Measurements from ENCODE around the gene C6orf15.

Gene C6orf15

GRCh38 chr6:31110825-31111582, 1.4 kb downstream of the C6orf15 start:
- in situ Hi-C loops (cut with MboI; ENCODE audit: low sequenced_read_pairs), result no loop called here

- in situ Hi-C loops (cut with MboI; ENCODE audit: low sequenced_read_pairs), result no loop called here
Measured at GRCh38 chr6:31107052-31107451, 5.3 kb downstream of the C6orf15 start.

GRCh38 chr6:31103136-31103535, 9.2 kb downstream of the C6orf15 start:
- in situ Hi-C loops (cut with MboI; ENCODE audit: low sequenced_read_pairs), result no loop called here

- in situ Hi-C loops (cut with MboI; ENCODE audit: low sequenced_read_pairs), result loop anchor here (25.0 kb wide), 1 partner anchor 261 kb away; no protein-coding TSS in a partner anchor
Measured at GRCh38 chr6:31098449-31098938, 13.9 kb downstream of the C6orf15 start.

GRCh38 chr6:31096656-31097055, 15.7 kb downstream of the C6orf15 start:
- in situ Hi-C loops (cut with MboI; ENCODE audit: low sequenced_read_pairs), result loop anchor here (25.0 kb wide), 1 partner anchor 259 kb away; no protein-coding TSS in a partner anchor

- in situ Hi-C loops (cut with MboI; ENCODE audit: low sequenced_read_pairs), result loop anchor here (25.0 kb wide), 1 partner anchor 259 kb away; no protein-coding TSS in a partner anchor
Measured at GRCh38 chr6:31096215-31096614, 16.2 kb downstream of the C6orf15 start.

GRCh38 chr6:31094389-31094881, 17.9 kb downstream of the C6orf15 start:
- in situ Hi-C loops (cut with MboI; ENCODE audit: low sequenced_read_pairs), result loop anchor here (25.0 kb wide), 1 partner anchor 257 kb away; no protein-coding TSS in a partner anchor

- in situ Hi-C loops (cut with MboI; ENCODE audit: low sequenced_read_pairs), result loop anchor here (25.0 kb wide), 1 partner anchor 256 kb away; no protein-coding TSS in a partner anchor
Measured at GRCh38 chr6:31092769-31093505, 19.4 kb downstream of the C6orf15 start.

GRCh38 chr6:31092238-31092637, 20.1 kb downstream of the C6orf15 start:
- in situ Hi-C loops (cut with MboI; ENCODE audit: low sequenced_read_pairs), result loop anchor here (25.0 kb wide), 1 partner anchor 255 kb away; no protein-coding TSS in a partner anchor

- in situ Hi-C loops (cut with MboI; ENCODE audit: low sequenced_read_pairs), result loop anchor here (25.0 kb wide), 1 partner anchor 254 kb away; no protein-coding TSS in a partner anchor
Measured at GRCh38 chr6:31091680-31092079, 20.7 kb downstream of the C6orf15 start.

- in situ Hi-C loops (cut with MboI; ENCODE audit: low sequenced_read_pairs), result loop anchor here (25.0 kb wide), 1 partner anchor 254 kb away; no protein-coding TSS in a partner anchor
Measured at GRCh38 chr6:31090973-31091364, 21.4 kb downstream of the C6orf15 start.

GRCh38 chr6:31090275-31090972, 22.0 kb downstream of the C6orf15 start:
- in situ Hi-C loops (cut with MboI; ENCODE audit: low sequenced_read_pairs), result loop anchor here (25.0 kb wide), 1 partner anchor 253 kb away; no protein-coding TSS in a partner anchor

- in situ Hi-C loops (cut with MboI; ENCODE audit: low sequenced_read_pairs), result loop anchor here (25.0 kb wide), 1 partner anchor 250 kb away; no protein-coding TSS in a partner anchor
Measured at GRCh38 chr6:31087494-31088089, 24.8 kb downstream of the C6orf15 start.

GRCh38 chr6:31086788-31087440, 25.5 kb downstream of the C6orf15 start:
- in situ Hi-C loops (cut with MboI; ENCODE audit: low sequenced_read_pairs), result loop anchor here (25.0 kb wide), 1 partner anchor 250 kb away; no protein-coding TSS in a partner anchor

GRCh38 chr6:31083742-31084354, 28.5 kb downstream of the C6orf15 start:
- in situ Hi-C loops (cut with MboI; ENCODE audit: low sequenced_read_pairs), result loop anchor here (25.0 kb wide), 1 partner anchor 247 kb away; no protein-coding TSS in a partner anchor

GRCh38 chr6:31081872-31082271, 30.5 kb downstream of the C6orf15 start:
- in situ Hi-C loops (cut with MboI; ENCODE audit: low sequenced_read_pairs), result loop anchor here (25.0 kb wide), 1 partner anchor 245 kb away; no protein-coding TSS in a partner anchor

- in situ Hi-C loops (cut with MboI; ENCODE audit: low sequenced_read_pairs), result loop anchor here (25.0 kb wide), 1 partner anchor 242 kb away; no protein-coding TSS in a partner anchor
Measured at GRCh38 chr6:31079656-31080261, 32.6 kb downstream of the C6orf15 start.

GRCh38 chr6:31076611-31077010, 35.8 kb downstream of the C6orf15 start:
- in situ Hi-C loops (cut with MboI; ENCODE audit: low sequenced_read_pairs), result loop anchor here (25.0 kb wide), 1 partner anchor 239 kb away; no protein-coding TSS in a partner anchor

Data from HL-60/S4 treated with phorbol 12-myristate 13-acetate at 8.2 ng/mL for 4 days and 3 days (cell line).